ENCODE measurements around the gene NQO2. TPM values are rescaled to one million over a fixed set of nuclear protein-coding genes. Genes with fewer than 3 reads are reported as not detected.
"Not testable (repeated sequence)": the region's sequence is repeated elsewhere in the genome, so short reads cannot be mapped to it uniquely, and the experiment has no call there.

Gene NQO2
- total RNA-seq, 1 donor from 2014 or later: 30.1 TPM

GRCh38 chr6:3006476-3006875, 6.8 kb downstream of the NQO2 start:
- DNase-seq (ENCODE audit: low spot score) (no peak), ATAC-seq (no peak)
- intact Hi-C loops (cut with DNase I): no loop called here

- no peak for DNase-seq (ENCODE audit: low spot score)
- no peak for ATAC-seq
- intact Hi-C loops (cut with DNase I): no loop called here
These were observed 7.9 kb downstream of the NQO2 start for GRCh38 chr6:3007571-3007970.

DNA sequence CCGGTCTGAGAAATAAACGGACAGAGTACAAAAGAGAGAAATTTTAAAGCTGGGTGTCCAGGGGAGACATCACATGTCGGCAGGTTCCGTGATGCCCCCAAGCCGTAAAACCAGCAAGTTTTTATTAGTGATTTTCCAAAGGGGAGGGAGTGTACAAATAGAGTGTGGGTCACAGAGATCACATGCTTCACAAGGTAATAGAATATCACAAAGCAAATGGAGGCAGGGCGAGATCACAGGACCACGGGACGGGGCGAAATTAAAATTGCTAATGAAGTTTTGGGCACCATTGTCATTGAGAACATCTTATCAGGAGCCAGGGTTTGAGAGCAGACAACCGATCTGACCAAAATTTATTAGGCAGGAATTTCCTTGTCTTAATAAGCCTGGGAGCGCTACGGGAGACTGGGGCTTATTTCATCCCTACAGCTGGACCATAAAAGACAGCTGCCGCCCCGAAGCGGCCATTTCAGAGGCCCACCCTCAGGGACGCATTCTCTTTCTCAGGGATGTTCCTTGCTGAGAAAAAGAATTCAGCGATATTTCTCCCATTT, 9.1 kb downstream of the NQO2 start:
- DNase-seq (ENCODE audit: low spot score); ATAC-seq; intact Hi-C loops (cut with DNase I): not testable (repeated sequence)

GRCh38 chr6:3009930-3010329, 10.2 kb downstream of the NQO2 start:
- no peak for ATAC-seq
- intact Hi-C loops (cut with DNase I): no loop called here
- DNase-seq (ENCODE audit: low spot score): no peak

DNA sequence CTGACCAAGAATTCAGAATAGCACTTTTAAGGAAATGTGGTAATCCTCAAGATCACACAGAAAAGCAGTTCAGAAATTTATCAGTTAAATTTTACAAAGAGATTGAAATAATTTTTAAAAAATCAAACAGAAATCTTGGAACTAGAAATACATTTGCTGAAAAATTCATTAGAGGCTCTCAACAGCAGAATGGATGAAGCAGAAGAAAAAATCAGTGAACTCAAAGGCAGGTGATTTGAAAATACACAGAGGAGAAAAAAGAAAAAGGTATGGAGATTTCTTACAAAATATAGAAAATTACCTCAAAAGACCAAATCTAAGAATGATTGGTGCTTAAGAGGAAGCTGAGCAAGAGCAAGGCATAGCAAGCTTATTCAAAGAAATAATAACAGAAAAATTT, 11.5 kb downstream of the NQO2 start:
- no peak for ATAC-seq
- DNase-seq (ENCODE audit: low spot score): no peak
- intact Hi-C loops (cut with DNase I): no loop called here

DNA sequence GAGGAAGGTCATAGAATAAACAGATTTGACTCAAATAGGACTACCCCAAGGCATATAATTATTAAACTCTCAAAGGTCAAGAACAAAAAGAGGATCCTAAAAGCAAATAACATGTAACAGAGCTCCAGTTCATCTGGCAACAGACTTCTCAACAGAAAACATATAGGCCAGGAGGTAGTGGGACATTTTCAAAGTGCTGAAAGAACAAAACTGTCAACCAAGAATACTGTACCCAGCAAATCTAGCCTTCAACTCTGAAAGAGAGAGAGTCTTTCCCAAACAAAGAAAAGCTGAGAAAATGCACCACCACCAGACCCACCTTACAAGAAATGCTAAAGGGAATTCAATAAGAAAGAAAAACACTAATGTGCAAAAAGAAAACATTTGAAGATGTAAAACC, 11.9 kb downstream of the NQO2 start:
- intact Hi-C loops (cut with DNase I): no loop called here
- no peak for ATAC-seq
- DNase-seq (ENCODE audit: low spot score): no peak

DNA sequence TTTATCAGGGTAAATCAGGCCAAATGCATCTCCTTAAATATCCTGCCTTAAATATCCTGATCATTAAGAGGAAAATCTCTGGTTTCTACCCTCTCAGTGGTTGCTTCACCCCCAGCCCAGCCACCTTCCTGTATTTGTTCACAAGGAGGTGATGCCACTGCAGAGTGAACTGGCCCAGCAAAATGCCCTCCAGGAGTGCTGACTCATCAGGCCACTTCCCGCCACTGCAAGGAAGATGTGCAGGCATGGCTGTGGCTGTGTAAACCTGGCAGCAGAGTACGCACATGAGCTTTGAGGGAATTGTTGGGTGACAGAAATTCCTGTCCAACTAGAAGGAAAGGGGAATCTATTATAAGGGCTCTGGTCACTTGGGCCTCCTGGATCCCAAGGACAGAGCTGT, 13.8 kb downstream of the NQO2 start:
- intact Hi-C loops (cut with DNase I): no loop called here
- DNase-seq (ENCODE audit: low spot score) (peak; percentile 59), ATAC-seq (no peak)

DNA sequence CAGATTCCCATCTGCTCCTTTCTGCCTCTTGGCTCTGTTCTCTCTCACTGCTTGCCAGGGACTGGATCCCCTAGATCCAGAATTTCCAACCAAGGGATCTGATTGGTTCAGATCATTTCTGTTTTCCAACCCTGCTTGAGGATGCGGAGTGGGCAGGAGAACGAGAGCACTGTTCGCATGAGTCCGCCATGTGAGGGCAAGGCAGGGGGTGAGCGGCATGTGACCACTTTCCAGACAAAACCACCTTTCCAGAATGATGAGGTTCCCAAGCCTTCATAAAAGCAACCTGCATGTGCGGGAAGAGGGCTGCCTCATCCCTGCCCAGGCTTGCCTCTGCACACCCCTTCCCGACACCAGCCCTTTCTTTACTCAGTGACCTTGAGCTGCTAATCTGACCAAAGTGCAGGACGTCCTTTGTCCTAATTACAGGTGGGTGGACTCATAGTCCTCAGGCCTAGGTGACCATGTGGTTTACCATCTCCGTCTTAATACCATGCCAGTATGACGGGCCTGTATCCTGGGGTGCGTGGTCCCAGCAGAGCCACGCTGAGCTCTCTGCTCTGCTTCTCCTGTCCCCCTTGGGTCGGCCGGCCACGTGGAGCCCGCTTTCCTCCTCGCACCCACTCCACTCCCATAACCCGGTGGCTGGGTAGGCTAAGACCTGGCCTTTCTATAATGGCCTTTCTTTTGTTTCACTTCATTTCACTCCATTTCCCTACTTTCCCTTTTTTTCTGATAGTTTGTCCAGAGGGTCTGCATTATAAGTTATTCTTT, 14.4 kb downstream of the NQO2 start:
- DNase-seq (ENCODE audit: low spot score): no peak
- ATAC-seq: no peak
- intact Hi-C loops (cut with DNase I): no loop called here

GRCh38 chr6:3014675-3015066, 15.0 kb downstream of the NQO2 start:
- DNase-seq (ENCODE audit: low spot score) (no peak), ATAC-seq (no peak)
- intact Hi-C loops (cut with DNase I): no loop called here

DNA sequence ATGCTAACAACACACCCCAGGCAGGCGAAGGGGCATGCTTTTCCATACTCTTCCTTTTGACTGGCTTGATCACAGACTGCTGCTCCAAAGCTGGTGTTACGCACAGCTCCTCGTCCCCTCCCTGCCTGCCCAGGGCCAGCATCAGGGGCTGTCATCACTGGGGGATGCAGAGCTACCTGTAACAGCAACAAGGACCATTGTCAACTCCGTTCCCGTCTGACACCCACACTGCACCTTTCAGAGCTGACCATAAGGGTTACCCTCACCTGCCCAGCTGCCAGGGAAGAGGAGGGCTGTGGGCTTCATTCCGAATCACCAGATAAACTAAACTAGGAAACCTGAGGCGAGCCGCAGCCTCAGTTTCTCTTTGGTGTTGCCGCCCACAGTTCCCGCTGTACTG, 15.4 kb downstream of the NQO2 start:
- DNase-seq (ENCODE audit: low spot score) (no peak), ATAC-seq (no peak)
- intact Hi-C loops (cut with DNase I): no loop called here

GRCh38 chr6:3016473-3017280, 17.0 kb downstream of the NQO2 start:
- no peak for ATAC-seq
- intact Hi-C loops (cut with DNase I): no loop called here
- no peak for DNase-seq (ENCODE audit: low spot score)

DNA sequence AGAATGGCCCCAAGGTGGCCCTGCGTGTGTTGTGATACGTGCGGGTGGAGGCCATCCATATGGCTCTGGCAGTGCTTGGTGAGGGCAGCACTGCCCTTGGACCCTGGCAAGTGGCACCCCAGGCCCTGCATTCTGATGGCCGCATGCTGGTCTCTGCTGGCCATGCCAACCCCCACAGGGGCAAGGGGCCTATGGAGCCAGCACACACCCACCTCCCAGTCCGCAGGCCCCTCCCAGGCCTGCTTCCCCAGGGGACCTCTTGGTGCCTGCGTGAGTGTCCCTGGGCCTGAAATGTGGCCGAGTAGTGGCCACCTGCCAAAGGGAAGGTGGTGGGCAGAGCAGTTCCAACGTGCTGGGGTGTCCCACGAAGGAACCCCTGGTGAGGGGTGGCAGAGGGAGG, 17.6 kb downstream of the NQO2 start:
- DNase-seq (ENCODE audit: low spot score): no peak
- no peak for ATAC-seq
- intact Hi-C loops (cut with DNase I): no loop called here

DNA sequence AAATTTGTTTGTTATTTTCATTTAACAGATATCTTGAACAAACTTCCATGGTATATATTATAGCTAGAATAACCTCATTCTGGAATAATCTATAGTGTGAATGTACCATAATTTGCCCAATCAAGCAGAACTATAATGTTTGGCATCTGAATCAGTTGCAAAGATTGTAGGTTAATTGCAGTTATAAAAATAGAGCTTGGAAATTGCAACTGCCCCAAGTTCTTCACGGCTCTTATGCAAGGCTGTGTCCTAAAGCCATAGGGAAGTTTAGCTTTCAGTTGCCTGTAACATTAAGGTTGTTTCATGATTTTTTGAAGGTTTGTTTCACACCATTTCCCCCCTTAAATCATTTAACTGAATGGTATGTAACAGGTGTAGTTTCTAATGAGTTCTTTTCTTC, 19.4 kb downstream of the NQO2 start:
- no peak for DNase-seq (ENCODE audit: low spot score)
- intact Hi-C loops (cut with DNase I): no loop called here
- no peak for ATAC-seq

DNA sequence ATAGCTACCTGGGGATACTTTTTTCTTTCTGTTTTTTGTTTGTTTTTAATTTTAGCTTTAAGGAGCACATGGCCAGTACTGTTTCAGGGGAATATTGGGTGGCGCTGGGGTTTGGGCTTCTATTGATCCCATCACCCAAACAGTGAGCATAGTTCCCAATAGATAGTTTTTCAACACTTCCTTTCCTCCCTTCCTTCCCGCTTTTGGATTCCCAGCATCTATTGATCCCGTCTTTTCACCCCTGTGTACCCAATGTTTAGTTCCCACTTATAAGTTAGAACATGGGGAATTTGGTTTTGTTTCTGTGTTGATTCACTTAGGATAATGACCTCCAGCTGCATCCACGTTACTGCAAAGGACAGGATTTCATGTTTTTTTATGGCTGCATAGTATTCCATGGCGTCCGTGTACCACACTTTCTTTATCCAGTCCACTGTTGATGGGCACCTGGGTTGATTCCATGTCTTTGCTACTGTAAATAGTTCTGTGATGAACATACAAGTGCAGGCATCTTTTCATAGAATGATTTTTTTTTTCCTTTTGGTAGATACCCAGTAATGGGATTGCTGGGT, 20.1 kb downstream of the NQO2 start:
- ATAC-seq (no peak), DNase-seq (ENCODE audit: low spot score) (no peak)
- intact Hi-C loops (cut with DNase I): no loop called here

DNA sequence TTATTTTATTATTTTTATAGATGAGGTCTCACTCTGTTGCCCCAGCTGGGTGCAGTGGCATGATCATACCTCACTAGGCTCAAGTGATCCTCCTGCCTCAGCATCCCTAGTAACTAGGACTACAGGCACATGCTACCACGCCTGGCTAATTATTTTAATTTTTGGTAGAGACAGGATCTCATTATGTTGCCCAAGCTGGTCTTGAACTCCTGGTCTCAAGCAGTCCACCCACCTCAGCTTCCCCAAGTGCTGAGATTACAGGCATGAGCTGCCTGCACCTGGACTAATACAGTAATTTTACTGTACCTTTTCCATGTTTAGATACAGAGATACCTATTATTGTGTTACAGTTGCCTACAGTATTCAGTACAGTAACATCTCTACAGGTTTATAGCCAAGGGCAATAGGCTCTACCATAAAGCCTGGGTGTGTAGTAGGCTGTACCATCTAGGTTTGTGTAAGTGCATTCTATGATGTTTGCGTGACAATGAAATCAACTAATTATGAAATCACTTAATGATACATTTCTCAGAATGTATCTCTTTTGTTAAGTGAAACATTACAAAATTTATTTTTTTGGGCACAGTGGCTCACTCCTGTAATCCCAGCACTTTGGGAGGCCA, 21.4 kb downstream of the NQO2 start:
- intact Hi-C loops (cut with DNase I); ATAC-seq; DNase-seq (ENCODE audit: low spot score): not testable (repeated sequence)

DNA sequence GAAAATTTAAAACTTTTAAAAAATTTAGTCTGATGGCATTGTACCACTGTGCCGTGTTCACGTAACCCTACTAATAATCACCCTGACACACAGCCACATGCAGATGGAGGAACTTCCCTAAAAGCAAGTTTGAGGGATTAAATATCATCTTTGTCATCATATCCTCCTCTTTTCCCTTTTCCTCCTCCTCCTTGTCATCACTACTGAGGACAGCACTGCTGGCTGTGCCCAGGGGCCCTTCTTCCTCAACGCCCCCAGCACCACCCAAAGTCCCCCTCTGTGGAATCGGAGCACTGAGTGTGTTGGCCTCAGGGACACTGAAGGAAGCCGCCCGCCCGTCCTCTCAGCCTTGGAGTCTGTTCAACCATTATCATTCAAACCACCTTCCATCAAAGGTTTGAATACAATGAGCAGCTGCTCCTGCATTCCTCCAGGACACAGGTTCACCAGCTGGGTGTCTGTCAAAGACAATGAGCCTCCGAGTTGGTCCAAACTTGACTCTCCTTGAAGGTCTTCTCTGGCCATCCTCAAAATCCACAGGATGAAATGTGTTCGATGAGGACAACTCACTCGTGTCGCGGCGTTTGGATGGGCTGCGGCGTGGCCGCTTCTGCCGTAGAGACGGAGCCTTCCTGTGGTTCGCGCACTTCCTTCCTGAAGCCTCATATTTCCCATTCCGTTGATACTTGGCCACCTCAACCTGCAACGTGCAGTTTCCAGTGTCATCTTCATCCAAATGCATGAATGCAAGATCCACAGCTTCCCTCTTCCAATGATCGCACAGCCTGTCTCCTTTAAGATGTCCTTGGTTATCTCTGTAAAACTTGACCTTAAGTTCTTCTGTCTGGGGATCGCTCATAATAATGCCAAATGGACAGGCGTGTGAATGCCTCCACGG, 23.3 kb downstream of the NQO2 start:
- DNase-seq (ENCODE audit: low spot score) (no peak), ATAC-seq (no peak)
- intact Hi-C loops (cut with DNase I): no loop called here

DNA sequence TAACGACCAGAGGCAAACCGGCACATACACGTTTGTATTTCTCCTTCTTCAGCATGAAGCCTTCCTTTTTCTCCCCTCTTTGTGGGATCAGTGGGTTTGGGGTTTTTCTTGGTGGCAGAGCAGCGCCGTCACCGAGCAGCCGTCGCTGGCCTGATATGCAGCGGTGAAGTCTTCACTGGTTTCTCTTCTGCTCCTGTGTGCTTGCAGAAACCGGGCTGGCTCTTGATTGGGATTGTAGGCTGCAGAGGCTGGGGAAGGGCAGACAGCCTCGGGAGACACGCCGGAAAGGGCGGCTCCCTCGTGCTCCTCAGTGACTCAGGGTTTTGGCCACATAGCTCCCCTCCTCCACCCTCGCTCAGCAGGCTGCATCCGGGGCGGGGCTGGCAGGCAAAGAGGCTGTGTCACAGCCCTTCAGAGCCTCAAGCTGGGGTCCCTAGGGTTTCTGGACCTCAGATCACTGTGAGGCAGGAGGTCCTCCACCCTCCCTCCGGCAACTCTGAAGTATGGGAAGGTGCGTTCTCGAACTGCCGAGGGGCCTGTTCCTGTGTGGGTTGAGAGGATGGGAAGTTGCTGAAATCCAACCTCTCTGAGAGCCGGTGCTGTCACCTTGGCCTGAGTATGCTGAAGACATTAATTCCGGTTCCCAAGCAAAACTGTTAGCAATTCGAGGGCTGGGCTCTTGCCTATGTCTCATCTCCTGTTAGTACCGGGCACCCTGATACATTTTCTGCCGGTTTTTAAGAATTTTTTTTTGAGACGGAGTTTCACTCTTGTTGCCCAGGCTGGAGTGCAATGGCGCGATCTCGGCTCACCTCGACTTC, 24.2 kb downstream of the NQO2 start:
- intact Hi-C loops (cut with DNase I): no loop called here
- ATAC-seq (peak; percentile 97), DNase-seq (ENCODE audit: low spot score) (peak; percentile 94)

Data from sciatic nerve (tissue), 2 donors.